Neuronal stem cell (in vitro differentiated cells): Measurements from ENCODE around the gene UCP1. TPM values are rescaled to one million over a fixed set of nuclear protein-coding genes. Genes with fewer than 3 reads are reported as not detected.

Experiments
- small RNA-seq: library from polyadenylated mRNA; stranded (forward); fragments of <200 nt; extraction: miRNeasy Mini kit (QIAGEN cat#:217004); gene quantifications from one replicate; pipeline ENCODE3, GENCODE V24; 2013; ENCODE audit not compliant: insufficient read depth

Gene UCP1

Small RNA genes within 50 kb of the gene (small RNA-seq; reads per million reads assigned to genes)
- not detected for gene AC108019.1
- not detected for gene RN7SL152P
